ENCODE data around the gene USF1.

The USF1 gene

DNA sequence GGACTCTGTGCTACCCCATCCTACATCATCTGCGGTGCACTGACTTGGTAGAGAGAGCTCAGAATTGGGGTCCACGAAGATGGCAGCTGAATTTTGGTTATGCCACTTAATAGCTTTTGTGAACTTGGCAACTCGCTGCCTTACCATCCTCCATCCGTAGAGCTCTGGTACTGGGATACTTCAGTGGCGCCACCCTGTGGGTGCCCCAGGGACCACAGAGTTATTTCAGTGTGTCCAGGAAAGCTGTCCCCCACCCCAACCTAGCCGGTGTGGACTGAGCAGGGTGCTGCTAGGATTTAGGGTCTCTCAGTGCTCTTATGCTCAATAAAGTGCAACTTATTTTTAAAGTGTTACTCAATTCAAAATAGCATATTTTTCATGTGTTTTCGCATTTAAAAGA lies 9.0 kb upstream of the USF1 start:
- TF ChIP-seq, protein P1, sequence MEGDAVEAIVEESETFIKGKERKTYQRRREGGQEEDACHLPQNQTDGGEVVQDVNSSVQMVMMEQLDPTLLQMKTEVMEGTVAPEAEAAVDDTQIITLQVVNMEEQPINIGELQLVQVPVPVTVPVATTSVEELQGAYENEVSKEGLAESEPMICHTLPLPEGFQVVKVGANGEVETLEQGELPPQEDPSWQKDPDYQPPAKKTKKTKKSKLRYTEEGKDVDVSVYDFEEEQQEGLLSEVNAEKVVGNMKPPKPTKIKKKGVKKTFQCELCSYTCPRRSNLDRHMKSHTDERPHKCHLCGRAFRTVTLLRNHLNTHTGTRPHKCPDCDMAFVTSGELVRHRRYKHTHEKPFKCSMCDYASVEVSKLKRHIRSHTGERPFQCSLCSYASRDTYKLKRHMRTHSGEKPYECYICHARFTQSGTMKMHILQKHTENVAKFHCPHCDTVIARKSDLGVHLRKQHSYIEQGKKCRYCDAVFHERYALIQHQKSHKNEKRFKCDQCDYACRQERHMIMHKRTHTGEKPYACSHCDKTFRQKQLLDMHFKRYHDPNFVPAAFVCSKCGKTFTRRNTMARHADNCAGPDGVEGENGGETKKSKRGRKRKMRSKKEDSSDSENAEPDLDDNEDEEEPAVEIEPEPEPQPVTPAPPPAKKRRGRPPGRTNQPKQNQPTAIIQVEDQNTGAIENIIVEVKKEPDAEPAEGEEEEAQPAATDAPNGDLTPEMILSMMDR (IDR thresholded peaks at IDR 0.05; ENCODE audit: low read depth, low read length) = no peak
- no peak overlapping the region for H3K4me3 ChIP-seq (ENCODE audit: low read depth, low read length)

DNA sequence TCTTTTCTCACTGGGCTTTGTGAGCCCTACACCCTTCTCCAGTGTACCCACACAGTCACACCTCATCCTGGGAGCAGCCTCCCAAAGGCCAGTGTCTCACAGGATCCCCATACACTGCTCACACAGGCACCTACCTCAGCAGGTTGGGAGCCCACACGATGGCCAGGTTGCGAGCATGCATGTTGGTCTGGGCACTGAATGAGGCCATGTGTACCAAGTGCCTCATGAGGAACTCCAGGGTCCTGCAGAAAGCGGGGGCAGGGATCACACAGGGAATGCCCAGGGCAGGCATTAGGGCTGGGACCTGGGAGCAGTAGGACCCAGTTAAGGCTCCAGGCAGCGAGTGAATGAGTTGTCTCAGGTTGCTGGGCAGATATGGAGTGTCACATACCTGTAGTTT lies 8.5 kb upstream of the USF1 start:
- TF ChIP-seq, protein P1 (IDR thresholded peaks at IDR 0.05; ENCODE audit: low read depth, low read length) = no peak
- H3K4me3 ChIP-seq (ENCODE audit: low read depth, low read length) = no peak overlapping the region

DNA sequence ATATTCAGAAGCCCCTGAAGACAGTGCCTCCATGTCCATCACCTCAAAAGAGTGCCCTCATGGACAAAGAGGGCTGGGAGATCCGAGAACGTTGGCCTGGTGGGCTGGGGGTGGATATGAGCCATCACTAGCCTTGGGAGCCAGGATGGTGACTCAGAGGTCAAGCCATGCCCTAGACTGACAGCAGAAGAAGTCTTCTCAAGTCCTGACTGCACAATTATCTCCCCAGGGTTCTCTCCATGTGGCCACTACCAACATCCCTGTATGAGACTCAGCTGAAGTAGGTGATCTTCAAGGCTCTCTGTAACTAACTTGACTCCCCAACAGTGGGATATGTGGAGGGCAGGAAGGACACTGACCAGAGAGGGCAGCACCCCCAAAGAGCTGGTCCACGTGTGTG lies 7.1 kb upstream of the USF1 start:
- H3K4me3 ChIP-seq (ENCODE audit: low read depth, low read length) = no peak overlapping the region

DNA sequence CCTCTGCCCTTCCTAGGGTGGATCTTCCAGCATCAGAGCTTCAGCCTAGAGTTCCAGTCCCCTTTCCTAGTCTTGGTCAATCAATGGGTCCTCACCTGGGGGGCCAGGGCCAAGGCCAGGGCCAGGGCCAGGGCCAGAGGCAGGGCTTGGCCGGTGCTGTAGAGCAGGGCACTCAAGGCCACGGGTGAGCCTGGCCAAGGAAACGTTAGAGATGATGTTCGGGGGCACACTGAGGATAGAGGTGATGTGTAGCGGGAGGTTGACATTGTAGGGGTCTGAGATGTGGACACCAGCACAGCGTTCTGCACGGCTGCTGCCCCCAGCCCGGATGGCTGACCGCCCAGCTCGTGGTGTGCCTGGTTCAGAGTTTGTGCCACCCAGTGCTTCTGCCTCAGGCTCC lies 5.4 kb upstream of the USF1 start:
- no peak overlapping the region for H3K4me3 ChIP-seq (ENCODE audit: low read depth, low read length)
- TF ChIP-seq, protein P1 (IDR thresholded peaks at IDR 0.05; ENCODE audit: low read depth, low read length) = no peak

More for the DNA sequence above, 7.1 kb upstream of the USF1 start:
- TF ChIP-seq, protein P1 (IDR thresholded peaks at IDR 0.05; ENCODE audit: low read depth, low read length) = no peak

DNA sequence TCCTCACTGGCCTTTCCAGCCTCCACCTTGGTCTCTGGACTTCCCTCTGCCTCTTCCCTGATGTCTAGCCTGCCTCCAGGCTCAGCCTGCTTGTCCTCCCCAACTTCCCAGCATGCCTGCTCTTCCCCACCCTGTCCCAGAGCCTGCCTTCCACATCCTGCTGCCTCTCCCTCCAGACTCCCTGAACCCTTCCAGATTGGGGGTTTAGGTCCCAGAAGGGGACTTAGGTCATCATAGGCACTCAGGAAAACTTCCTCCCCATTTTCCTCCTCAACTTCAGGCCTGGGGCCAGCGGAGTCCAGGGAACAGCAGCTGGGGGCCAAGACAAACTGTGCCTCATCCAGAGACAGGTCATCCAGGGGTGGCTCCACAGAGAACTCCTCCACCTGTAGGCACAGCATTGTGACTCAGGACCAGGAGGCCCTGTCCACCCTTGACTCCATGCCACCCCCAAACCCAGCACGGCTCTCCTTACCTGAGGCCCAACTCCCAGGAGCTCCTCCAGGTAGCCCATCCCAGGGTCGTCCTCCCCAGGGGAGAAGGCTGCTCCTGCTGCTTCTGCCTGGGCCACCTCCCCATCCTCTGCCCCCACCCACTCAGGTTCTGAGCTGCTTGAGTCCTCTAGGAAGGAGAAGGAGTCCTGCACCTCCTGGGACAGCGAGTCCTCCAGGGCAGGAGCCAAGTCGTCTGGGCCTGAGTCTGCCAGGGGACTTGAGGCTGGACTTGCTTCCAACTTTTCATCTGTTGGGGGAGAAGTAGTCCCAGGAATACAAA lies 3.4 kb upstream of the USF1 start:
- H3K4me3 ChIP-seq (ENCODE audit: low read depth, low read length) = no peak overlapping the region
- TF ChIP-seq, protein P1 (IDR thresholded peaks at IDR 0.05; ENCODE audit: low read depth, low read length) = no peak

DNA sequence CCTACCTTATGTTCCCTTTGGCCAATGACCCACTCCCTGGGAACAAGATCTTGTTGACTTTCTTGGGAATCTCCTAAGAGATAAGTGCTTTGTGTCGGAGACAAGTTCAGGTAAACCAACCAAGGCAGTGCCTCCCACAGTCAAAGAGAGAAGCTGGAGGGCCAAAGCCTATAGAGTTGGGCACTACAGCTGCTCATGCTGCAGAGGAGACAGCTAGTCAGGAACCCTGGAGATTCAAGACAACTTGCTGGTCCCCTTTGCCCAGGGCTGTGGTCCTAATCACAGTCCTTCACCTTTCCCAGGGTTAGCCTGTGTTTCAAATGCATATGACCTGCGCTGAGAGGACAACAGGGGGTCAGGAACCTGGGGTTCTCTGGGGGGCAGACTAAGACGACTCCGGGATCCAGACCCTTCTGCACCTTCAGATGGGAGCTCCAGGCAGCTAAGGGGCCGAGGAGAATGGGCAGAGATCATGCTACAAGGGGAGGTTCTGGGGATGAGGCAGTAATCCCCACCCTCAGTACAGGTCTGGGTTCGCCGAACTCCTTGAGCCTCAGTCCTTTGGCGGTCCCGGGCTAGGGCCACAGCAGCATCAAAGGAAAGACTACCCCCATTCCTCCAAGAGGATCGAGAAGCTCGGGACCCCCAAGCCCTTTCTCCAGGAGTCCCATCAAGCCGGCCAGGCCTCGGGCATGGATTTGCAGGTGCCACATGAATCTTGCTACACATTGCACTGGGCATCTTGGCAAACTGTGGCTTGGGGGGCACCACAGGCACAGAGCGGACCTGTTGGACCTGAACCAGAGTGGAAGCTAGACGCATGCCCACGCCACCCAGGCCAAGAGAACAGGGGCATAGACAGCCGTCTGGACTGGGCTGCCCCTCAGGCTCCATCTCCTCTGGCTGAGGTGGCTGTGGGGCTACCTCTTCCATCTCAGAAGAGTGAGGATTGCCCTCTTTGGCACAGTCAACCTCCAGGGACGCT lies 2.0 kb upstream of the USF1 start:
- no peak overlapping the region for H3K4me3 ChIP-seq (ENCODE audit: low read depth, low read length)
- TF ChIP-seq, protein P1 (IDR thresholded peaks at IDR 0.05; ENCODE audit: low read depth, low read length) = no peak

Data from WI38 (cell line).